Ureter (tissue), 1 donor: ENCODE measurements around the gene C1orf216. TPM values are rescaled to one million over a fixed set of nuclear protein-coding genes. Genes with fewer than 3 reads are reported as not detected.
"Not testable (repeated sequence)": the region's sequence is repeated elsewhere in the genome, so short reads cannot be mapped to it uniquely, and the experiment has no call there.

Experiments
- DNase-seq: peaks from one replicate; pipeline ENCODE4 v3.0.0-alpha.2; 2020; ENCODE audit warnings: low spot score
- total RNA-seq: library from RNA; stranded (reverse); gene quantifications from one replicate; pipeline ENCODE4 v1.2.4, GENCODE V29; 2023
- donor health status: DM: yes; HTN: yes; CAD: no.

C1orf216 gene
- total RNA-seq, 1 donor from 2014 or later = 5.4 TPM

DNA sequence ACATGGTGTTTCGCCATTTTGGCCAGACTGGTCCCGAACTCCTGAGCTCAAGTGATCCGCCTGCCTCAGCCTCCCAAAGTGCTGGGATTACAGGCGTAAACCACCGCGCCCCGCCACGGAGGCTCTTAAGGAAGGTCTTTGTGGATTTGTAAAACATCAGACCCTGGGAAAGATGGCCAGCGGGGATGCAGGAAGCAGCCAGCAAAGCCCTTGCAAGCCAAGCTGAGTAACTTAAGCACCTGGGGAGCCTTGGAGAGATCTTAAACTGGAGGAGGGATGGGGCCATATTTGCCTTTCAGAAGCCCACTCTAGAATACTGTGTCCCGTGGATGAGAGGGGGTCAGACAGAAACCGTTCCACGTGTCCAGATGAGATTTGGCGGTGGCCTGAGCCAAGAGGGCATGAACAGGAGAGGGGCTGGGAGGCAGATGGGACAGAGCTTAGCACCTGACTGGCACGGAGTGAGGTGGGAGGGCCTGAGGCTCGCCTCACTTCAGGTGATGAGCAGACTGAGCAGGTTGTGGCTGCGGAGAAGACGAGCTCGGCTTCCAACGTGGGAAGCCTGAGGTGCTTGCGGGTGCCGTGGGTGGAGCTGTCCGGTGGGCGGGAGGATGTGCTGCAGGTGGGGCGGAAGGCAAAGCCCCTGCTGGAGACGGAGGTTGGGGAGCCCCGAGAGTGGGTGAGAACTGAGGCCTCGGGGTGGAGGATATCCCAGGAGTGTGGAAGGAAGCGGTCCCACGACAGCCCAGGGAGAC is 11.7 kb downstream of the C1orf216 start:
- no peak for DNase-seq

DNA sequence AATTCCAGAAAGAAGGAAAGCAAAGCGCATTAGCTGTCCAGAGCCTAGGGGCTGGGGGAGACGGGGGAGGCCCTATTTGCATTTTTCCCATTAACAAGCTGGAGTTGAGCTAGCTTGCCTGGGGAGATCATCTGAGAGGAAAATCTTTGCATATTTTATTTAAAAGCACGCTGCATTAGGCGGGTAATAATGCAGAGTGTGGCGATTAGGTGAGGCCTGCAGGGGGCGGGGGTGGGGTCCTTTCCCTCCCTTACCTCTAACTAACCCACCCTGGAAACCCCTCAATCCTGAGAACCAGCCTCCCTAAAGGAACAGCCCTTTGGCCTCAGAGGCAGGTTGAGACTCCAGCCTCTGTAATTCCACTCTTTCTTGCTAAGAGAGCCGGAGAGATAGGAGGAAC is 16.2 kb downstream of the C1orf216 start:
- no peak for DNase-seq

GRCh38 chr1:35699152-35699551 is 19.5 kb downstream of the C1orf216 start:
- DNase-seq = not testable (repeated sequence)

DNA sequence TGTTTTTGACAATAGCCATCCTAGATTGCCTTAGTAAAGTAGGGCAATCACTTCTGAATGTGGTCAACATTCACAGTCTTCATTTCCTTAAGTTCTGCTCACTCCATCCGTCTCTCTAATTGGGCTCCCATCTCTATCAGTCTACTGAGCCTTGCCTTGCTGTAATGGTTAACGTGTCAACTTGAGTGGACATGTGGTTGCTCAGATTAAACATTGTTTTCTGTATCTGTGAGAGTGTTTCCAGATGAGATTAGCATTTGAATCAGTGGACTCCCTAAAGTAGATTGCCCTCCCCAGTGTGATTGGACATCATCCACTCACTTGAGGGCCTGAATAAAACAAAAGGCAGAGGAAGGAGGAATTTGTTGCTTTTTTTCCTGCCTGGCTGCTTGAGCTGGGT is 26.4 kb downstream of the C1orf216 start:
- no peak for DNase-seq

DNA sequence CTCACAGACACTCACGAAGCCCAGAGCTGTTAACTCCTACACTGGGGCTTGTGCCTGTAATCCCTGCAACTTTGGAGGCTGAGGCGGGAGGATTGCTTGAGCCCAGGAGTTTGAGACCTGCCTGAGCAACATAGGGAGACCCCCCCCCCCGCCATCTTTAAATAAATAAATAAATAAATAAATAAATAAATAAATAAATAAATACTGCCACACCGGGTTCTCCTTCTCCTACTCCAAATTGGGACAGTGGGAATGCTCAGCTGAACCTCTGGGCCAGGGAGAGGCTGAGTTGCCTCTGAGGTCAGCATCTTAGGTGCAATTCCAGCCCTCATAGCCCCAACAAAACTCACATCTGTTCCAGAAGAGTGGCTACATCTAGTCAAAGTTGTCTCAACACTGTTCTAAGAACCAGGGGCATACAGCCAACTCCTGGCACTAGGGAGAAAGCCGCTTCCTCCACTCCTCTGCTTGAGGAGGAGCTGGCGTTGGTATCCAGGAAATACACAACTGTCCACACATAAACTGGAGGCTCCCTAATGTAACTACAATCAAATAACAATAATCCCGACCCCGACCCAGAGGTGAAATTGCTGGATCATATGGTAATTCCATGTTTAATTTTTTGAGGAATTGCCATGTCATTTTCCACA is 27.0 kb downstream of the C1orf216 start:
- DNase-seq = no peak

DNA sequence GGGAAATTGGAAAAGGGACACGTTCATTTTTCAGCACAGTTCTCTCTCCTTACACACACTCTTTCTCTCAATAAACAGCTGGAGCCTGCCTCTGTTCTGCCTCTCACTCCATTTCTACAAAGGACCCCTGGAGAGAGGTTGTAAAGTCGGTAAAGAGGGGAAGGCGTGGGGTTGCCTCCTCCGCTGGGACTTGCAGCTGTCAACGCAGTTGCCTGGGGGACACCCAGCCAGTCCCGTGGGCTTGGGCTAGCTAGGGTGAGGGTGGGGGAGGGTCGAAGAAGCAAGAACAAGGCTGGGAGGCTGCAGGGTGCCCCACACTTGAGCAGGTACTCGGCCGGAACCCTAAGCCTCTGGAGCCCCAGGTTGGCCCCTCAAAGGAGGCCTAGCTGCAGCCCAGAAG is 27.6 kb downstream of the C1orf216 start:
- DNase-seq = no peak

DNA sequence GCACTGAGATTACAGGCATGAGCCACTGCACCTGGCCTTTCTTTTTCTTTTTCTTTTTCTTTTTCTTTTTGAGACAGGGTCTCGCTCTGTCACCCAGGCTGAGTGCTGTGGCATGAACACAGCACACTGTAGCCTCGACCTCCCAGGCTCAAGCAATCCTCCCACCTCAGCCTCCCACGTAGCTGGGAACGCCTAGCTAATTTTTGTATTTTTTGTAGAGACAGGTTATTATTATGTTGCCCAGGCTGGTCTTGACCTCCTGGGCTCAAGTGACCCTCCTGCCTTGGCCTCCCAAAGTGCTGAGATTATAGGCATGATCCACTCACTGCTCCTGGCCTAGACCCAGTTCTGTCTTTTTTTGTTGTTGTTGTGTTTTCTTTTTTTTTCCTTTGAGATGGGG is 28.6 kb downstream of the C1orf216 start:
- not testable (repeated sequence) for DNase-seq

GRCh38 chr1:35688161-35688560 is 30.5 kb downstream of the C1orf216 start:
- no peak for DNase-seq

- DNase-seq = no peak
Observed at GRCh38 chr1:35683012-35683411, 35.7 kb downstream of the C1orf216 start.

DNA sequence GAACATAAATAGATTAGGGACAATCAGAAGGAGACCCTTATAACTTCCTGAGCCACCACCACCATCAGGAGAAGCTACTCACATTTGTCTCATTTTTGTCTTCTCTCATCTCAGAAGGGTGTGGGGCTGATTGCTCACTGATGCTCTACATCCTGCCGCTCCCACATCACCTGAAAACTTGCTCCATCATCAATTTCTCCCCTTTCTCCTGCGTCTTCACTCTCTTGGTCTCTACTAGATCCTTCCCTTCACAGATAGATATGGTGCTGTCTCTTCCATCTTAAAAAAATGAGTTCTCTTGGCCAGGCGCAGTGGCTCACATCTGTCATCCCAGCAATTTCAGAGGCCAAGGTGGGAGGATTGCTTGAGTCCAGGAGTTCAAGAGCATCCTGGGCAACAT is 38.4 kb downstream of the C1orf216 start:
- DNase-seq = no peak

- no peak for DNase-seq
Observed at GRCh38 chr1:35675773-35676172, 42.9 kb downstream of the C1orf216 start.

DNA sequence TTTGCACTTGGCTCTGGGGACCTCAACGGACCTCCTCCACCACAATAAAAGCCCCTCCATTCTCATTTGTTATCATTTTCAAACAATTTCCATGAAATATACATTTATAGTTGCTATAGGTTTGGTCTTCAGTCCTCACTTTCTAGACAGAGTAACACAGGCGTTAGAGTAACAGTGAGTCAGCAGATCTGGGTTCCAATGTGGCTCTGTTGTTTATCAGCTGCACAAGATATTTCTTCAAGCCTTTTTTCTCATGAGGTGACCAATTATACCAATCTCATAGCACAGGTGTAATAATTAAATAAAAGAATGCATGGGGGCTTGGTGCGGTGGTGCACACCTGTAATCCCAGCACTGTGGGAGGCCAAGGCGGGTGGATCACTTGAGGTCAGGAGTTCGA is 44.6 kb downstream of the C1orf216 start:
- no peak for DNase-seq

DNA sequence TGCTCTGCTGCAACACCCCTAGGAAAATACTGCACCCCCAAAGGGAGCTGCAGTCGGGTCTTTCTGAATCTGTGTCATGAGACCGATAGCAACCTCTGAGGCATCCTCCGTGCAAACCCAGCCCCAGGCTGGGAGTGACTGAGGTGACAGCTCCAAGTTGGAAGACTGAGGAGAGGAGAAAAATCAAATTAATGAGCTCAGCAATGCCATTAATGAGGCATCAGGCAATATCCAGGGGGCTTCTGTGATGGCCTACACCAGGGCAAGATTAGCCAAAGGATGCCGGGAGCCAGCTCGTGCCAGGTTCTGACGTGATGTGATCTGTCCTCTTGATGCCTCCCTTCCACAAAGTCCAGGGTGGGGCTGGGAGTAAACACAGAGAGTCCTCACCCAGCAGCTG is 46.6 kb downstream of the C1orf216 start:
- no peak for DNase-seq

DNA sequence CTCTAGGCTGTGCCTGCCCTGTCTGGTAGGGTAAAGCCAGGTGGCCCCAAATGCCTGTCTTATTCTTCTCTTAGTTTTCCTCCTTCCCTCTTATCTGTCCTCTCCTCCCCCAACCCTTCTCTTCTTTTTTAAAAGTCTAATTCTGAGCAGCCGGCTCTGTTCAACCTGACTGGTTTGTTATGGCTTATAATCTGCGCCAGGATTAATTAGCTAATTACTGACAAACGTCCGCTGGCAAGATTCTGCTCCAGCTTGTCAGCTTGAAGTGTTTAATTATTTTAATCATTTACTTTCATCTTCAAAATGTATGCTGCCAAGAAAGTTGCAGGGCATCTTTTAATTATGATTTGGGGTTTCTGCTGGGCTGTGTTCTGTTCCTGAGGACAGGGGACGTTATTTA is 50.2 kb downstream of the C1orf216 start:
- DNase-seq = no peak

- no peak for DNase-seq
Observed at GRCh38 chr1:35666916-35667315, 51.8 kb downstream of the C1orf216 start.

- DNase-seq = no peak
Observed at GRCh38 chr1:35666216-35666615, 52.5 kb downstream of the C1orf216 start.

Other genes with a start within 250 kb of the C1orf216 start
- 74.6 TPM for gene KIAA0319L, start 161.5 kb downstream of the C1orf216 start, total RNA-seq
- 27.1 TPM for gene NCDN, start 161.1 kb downstream of the C1orf216 start, total RNA-seq
- gene TFAP2E, start 145.6 kb downstream of the C1orf216 start, total RNA-seq = 1.2 TPM
- gene PSMB2, start 77.4 kb downstream of the C1orf216 start, total RNA-seq = 54.1 TPM
- 1.9 TPM for gene CLSPN, start 51.1 kb upstream of the C1orf216 start, total RNA-seq
- gene AGO4, start 89.1 kb upstream of the C1orf216 start, total RNA-seq = 19.5 TPM
- gene AGO1, start 164.3 kb upstream of the C1orf216 start, total RNA-seq = 28.2 TPM
- gene AGO3, start 212.2 kb upstream of the C1orf216 start, total RNA-seq = 41.8 TPM